Measurements from ENCODE around the gene C2orf68. TPM values are rescaled to one million over a fixed set of nuclear protein-coding genes. Genes with fewer than 3 reads are reported as not detected.
A peak's percentile ranks its signal among the peaks of the same experiment; 100 is the strongest.

Gene C2orf68
- total and polyA plus RNA-seq, 2 of the 13 experiments (the other 11 are each of a cell fraction or from before 2014, with no cell fraction given) = 47.1 to 77.4 TPM

DNA sequence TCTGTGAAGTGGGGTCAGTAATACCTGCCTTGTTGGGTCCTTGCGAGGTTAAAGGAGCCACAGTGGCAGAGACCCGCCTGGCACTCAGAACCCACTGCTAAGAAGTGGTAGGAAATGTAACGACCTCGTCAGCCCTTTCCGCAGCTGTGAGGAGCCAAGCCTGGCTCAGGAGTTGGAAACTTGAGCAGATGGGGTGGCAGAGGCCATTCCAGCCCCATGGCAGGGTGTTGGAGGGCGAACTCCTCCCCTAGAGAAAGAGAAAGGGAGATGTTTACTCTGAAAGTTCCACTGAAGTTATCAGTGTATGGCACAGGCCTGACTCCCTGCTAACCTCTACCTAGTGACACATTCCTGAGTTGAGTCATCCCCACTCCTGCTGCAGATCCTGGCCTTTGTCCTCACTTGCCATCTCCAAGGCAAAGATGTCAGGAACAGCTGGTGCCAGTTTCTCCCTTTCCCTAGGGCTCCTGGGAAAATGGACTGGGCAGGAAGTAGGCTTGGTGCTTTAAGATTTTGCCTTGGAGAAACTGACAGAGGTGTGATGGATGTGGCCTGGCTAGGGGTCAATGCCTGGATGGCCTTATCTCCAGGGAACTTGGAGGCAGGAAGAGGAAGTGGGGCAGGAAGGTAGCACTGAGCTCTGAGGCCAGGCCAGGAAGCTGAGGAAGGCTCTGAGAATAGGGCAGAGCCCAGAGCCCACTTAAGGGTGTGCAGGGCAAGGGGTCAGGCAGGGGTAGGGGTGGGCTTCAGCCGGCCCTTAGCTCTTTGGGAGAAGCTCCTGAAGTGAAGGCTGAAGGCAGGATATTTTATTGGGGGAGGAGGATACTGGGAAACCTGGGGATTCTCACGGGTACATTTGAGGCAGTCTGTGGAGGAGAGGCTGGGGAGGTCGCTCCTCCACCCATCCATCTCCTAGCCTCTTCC lies 26.7 kb downstream of the C2orf68 start (continued):
- TF ChIP-seq, protein P1, sequence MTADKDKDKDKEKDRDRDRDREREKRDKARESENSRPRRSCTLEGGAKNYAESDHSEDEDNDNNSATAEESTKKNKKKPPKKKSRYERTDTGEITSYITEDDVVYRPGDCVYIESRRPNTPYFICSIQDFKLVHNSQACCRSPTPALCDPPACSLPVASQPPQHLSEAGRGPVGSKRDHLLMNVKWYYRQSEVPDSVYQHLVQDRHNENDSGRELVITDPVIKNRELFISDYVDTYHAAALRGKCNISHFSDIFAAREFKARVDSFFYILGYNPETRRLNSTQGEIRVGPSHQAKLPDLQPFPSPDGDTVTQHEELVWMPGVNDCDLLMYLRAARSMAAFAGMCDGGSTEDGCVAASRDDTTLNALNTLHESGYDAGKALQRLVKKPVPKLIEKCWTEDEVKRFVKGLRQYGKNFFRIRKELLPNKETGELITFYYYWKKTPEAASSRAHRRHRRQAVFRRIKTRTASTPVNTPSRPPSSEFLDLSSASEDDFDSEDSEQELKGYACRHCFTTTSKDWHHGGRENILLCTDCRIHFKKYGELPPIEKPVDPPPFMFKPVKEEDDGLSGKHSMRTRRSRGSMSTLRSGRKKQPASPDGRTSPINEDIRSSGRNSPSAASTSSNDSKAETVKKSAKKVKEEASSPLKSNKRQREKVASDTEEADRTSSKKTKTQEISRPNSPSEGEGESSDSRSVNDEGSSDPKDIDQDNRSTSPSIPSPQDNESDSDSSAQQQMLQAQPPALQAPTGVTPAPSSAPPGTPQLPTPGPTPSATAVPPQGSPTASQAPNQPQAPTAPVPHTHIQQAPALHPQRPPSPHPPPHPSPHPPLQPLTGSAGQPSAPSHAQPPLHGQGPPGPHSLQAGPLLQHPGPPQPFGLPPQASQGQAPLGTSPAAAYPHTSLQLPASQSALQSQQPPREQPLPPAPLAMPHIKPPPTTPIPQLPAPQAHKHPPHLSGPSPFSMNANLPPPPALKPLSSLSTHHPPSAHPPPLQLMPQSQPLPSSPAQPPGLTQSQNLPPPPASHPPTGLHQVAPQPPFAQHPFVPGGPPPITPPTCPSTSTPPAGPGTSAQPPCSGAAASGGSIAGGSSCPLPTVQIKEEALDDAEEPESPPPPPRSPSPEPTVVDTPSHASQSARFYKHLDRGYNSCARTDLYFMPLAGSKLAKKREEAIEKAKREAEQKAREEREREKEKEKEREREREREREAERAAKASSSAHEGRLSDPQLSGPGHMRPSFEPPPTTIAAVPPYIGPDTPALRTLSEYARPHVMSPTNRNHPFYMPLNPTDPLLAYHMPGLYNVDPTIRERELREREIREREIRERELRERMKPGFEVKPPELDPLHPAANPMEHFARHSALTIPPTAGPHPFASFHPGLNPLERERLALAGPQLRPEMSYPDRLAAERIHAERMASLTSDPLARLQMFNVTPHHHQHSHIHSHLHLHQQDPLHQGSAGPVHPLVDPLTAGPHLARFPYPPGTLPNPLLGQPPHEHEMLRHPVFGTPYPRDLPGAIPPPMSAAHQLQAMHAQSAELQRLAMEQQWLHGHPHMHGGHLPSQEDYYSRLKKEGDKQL (CRISPR knock-in tag; IDR thresholded peaks at IDR 0.05; ENCODE audit: low read depth) = peak; percentile 75
- TF ChIP-seq SP5 (CRISPR knock-in tag; IDR thresholded peaks at IDR 0.05; ENCODE audit: borderline replicate concordance, low read depth) (peak; percentile 77), SP4 (CRISPR knock-in tag; IDR thresholded peaks at IDR 0.05) (no peak), AGO2 (optimal IDR thresholded peaks at IDR 0.05; ENCODE audit: low read depth, low read length) (peak; percentile 15), BHLHE40 (IDR thresholded peaks at IDR 0.05; ENCODE audit: low read length) (peak; percentile 79), MTERF4 (CRISPR knock-in tag; IDR thresholded peaks at IDR 0.05) (peak; percentile 72; the same call in 1 of the 2 replicates), RARA (CRISPR knock-in tag; IDR thresholded peaks at IDR 0.05) (peak; percentile 95), TOE1 (CRISPR knock-in tag; IDR thresholded peaks at IDR 0.05) (no peak), HIC2 (CRISPR knock-in tag; IDR thresholded peaks at IDR 0.05; ENCODE audit: low read depth) (peak; percentile 92), SNAPC5 (CRISPR knock-in tag; IDR thresholded peaks at IDR 0.05; ENCODE audit: borderline replicate concordance) (0 out of 2 replicates have a peak, but pooled peaks have one; percentile 88), ZNF24 (IDR thresholded peaks at IDR 0.05) (no peak), TFDP1 (CRISPR knock-in tag; IDR thresholded peaks at IDR 0.05; ENCODE audit: borderline replicate concordance) (peak; percentile 57; the same call in 1 of the 2 replicates)
- TF ChIP-seq, protein P2, sequence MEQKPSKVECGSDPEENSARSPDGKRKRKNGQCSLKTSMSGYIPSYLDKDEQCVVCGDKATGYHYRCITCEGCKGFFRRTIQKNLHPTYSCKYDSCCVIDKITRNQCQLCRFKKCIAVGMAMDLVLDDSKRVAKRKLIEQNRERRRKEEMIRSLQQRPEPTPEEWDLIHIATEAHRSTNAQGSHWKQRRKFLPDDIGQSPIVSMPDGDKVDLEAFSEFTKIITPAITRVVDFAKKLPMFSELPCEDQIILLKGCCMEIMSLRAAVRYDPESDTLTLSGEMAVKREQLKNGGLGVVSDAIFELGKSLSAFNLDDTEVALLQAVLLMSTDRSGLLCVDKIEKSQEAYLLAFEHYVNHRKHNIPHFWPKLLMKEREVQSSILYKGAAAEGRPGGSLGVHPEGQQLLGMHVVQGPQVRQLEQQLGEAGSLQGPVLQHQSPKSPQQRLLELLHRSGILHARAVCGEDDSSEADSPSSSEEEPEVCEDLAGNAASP (CRISPR knock-in tag; IDR thresholded peaks at IDR 0.05; ENCODE audit: borderline replicate concordance) = peak; percentile 98
- TF ChIP-seq, protein P3, sequence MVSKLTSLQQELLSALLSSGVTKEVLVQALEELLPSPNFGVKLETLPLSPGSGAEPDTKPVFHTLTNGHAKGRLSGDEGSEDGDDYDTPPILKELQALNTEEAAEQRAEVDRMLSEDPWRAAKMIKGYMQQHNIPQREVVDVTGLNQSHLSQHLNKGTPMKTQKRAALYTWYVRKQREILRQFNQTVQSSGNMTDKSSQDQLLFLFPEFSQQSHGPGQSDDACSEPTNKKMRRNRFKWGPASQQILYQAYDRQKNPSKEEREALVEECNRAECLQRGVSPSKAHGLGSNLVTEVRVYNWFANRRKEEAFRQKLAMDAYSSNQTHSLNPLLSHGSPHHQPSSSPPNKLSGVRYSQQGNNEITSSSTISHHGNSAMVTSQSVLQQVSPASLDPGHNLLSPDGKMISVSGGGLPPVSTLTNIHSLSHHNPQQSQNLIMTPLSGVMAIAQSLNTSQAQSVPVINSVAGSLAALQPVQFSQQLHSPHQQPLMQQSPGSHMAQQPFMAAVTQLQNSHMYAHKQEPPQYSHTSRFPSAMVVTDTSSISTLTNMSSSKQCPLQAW (CRISPR knock-in tag; IDR thresholded peaks at IDR 0.05) = peak; percentile 85
